ENCODE measurements around the gene CHST15. TPM values are rescaled to one million over a fixed set of nuclear protein-coding genes. Genes with fewer than 3 reads are reported as not detected.

CHST15 gene
- total RNA-seq, 1 donor from 2014 or later: 27.0 TPM

DNA sequence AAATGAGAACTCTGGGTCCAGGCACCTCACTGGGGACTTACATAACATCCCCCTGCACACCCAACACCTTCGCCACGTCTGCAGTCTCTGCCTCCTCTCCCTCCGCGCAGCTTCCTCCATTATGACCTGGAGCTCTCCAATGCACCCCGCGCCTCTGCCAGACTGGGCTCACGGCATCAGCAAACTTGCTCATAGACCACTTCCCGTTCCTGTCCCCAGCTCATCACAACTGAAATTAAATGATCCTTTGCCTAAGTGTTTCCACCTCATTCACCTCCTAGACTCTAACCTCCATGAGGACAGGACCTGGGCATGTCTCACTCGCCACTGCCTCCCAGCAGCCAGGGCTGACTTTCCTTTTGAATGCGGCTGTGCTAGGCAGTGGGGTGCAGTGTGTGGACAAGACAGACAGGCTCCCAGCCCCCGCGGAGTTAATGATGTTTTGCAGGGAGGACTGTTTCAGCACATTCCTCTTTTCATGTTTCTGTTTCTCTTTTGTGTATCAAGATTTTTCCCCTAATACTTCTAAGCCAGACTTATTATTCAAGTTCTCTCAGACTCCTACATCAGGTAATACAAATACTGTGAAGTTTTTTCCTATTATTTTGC, 18.8 kb downstream of the CHST15 start:
- H3K36me3 ChIP-seq: no peaks in the 10 kb centered on the region
- H3K4me1 ChIP-seq: peaks cover 26% of the 10 kb centered on the region
- intact Hi-C loops (cut with DNase I): no loop called here
- no peaks in the 10 kb centered on the region for H3K27me3 ChIP-seq
- no peaks in the 10 kb centered on the region for H3K9me3 ChIP-seq
- TF ChIP-seq POLR2A (IDR thresholded peaks at IDR 0.05) (no peak), POLR2AphosphoS5 (IDR thresholded peaks at IDR 0.05; ENCODE audit: insufficient read depth in 1 of 2, low read depth in 1 of 2) (no peak)
- TF ChIP-seq, protein P1, sequence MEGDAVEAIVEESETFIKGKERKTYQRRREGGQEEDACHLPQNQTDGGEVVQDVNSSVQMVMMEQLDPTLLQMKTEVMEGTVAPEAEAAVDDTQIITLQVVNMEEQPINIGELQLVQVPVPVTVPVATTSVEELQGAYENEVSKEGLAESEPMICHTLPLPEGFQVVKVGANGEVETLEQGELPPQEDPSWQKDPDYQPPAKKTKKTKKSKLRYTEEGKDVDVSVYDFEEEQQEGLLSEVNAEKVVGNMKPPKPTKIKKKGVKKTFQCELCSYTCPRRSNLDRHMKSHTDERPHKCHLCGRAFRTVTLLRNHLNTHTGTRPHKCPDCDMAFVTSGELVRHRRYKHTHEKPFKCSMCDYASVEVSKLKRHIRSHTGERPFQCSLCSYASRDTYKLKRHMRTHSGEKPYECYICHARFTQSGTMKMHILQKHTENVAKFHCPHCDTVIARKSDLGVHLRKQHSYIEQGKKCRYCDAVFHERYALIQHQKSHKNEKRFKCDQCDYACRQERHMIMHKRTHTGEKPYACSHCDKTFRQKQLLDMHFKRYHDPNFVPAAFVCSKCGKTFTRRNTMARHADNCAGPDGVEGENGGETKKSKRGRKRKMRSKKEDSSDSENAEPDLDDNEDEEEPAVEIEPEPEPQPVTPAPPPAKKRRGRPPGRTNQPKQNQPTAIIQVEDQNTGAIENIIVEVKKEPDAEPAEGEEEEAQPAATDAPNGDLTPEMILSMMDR (IDR thresholded peaks at IDR 0.05): no peak
- no peak for DNase-seq (ENCODE audit: extremely low spot score in 2 of 2)
- no peak overlapping the region for H3K27ac ChIP-seq
- H3K4me3 ChIP-seq: no peak overlapping the region

DNA sequence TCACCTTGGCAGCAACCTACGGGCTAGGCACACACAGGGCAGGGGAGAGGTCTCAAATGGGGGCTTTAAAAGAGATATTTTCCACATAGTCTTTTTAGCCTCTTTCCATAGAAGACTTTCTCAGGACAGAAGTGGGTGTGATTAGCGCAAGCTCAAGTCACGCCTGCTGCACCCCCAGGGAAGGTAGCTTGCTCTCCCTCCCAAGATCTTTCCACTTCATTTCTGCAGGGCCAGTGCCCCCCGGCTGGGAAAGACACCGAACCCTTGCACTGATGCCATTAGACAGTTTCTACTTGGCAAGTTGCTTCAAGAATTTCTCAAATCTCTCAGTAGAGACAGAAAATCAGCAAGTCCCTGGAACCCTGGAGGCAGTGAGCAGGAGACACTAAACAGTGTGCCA, 19.4 kb downstream of the CHST15 start:
- H3K4me3 ChIP-seq: no peak overlapping the region
- H3K9me3 ChIP-seq: no peaks in the 10 kb centered on the region
- intact Hi-C loops (cut with DNase I): no loop called here
- H3K27ac ChIP-seq: no peak overlapping the region
- H3K4me1 ChIP-seq: peaks cover 28% of the 10 kb centered on the region
- no peak for DNase-seq (ENCODE audit: extremely low spot score in 2 of 2)
- no peaks in the 10 kb centered on the region for H3K27me3 ChIP-seq
- TF ChIP-seq POLR2A (IDR thresholded peaks at IDR 0.05): no peak
- no peak for TF ChIP-seq POLR2AphosphoS5 (IDR thresholded peaks at IDR 0.05; ENCODE audit: insufficient read depth in 1 of 2, low read depth in 1 of 2)
- TF ChIP-seq, protein P1 (IDR thresholded peaks at IDR 0.05): no peak
- H3K36me3 ChIP-seq: no peaks in the 10 kb centered on the region

DNA sequence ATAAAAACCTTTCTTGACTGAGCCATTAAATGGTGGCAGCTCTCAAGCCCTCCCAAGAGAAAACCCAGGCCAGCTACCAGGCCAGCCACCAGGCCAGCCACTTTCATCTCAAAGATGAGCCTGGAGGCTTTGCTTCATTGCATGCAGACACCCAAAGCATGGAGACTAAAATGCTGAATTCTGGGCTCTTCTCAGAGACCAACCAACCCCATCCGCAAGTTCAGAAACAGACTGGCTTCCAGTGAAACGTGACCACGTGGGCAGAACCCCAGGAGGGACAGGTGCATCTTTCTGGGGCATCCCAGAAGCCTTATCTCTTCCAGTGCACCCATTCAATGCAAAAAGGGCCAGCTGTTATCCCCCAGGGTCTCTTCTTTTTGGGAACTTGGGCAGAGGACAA, 20.9 kb downstream of the CHST15 start:
- no peaks in the 10 kb centered on the region for H3K27me3 ChIP-seq
- H3K9me3 ChIP-seq: no peaks in the 10 kb centered on the region
- TF ChIP-seq POLR2AphosphoS5 (IDR thresholded peaks at IDR 0.05; ENCODE audit: insufficient read depth in 1 of 2, low read depth in 1 of 2): no peak
- no peak for TF ChIP-seq POLR2A (IDR thresholded peaks at IDR 0.05)
- TF ChIP-seq, protein P1 (IDR thresholded peaks at IDR 0.05): no peak
- peaks cover 32% of the 10 kb centered on the region for H3K4me1 ChIP-seq
- no peak overlapping the region for H3K4me3 ChIP-seq
- no peak overlapping the region for H3K27ac ChIP-seq
- DNase-seq (ENCODE audit: extremely low spot score in 2 of 2): no peak
- intact Hi-C loops (cut with DNase I): no loop called here
- H3K36me3 ChIP-seq: no peaks in the 10 kb centered on the region

DNA sequence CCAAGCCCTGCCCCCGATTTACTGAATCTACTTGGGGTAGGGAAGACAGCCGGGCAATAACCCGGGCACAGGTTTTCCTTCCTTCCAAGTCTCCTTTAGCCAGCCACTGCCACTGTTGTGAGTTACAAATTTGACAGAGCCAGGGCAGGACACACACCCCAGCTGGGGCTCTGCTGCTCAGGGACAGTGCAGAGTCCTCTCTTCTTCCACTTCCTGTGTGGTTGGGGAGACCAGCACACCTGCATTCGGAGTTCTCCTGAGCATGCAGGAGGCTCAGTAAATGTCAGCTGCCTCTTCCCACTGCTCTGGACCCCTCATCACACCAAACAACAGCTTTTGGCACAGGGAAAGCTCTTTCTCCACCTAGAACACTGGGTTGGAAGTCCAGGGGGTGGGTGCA, 21.3 kb downstream of the CHST15 start:
- no peak overlapping the region for H3K4me3 ChIP-seq
- no peak overlapping the region for H3K27ac ChIP-seq
- TF ChIP-seq POLR2AphosphoS5 (IDR thresholded peaks at IDR 0.05; ENCODE audit: insufficient read depth in 1 of 2, low read depth in 1 of 2): no peak
- TF ChIP-seq POLR2A (IDR thresholded peaks at IDR 0.05): no peak
- TF ChIP-seq, protein P1 (IDR thresholded peaks at IDR 0.05): no peak
- DNase-seq (ENCODE audit: extremely low spot score in 2 of 2): no peak
- H3K9me3 ChIP-seq: no peaks in the 10 kb centered on the region
- H3K4me1 ChIP-seq: peaks cover 32% of the 10 kb centered on the region
- intact Hi-C loops (cut with DNase I): no loop called here
- H3K27me3 ChIP-seq: no peaks in the 10 kb centered on the region
- no peaks in the 10 kb centered on the region for H3K36me3 ChIP-seq

DNA sequence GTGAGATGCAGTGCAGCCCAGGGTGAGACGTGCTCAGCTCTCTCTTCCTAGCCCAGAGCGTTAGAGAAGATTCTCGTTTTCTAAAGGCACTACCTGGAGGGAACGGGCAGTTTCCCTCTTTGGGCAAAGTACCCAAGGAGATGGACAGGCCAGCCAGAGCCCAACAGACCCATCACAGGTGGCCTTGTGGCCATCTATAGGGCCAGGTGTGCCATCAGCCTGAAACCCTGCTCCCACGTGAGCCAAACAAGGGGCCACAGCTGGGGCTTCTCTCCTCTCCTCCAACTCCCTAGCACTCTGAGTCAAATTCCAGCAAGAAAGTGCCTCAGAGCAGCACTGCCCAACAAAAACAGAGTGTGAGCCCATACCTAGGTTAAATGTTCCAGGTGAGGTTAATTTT, 22.3 kb downstream of the CHST15 start:
- Histone ChIP-seq H3K4me3 (no peak overlapping the region), H3K27ac (no peak overlapping the region), H3K36me3 (no peaks in the 10 kb centered on the region), H3K9me3 (no peaks in the 10 kb centered on the region), H3K27me3 (no peaks in the 10 kb centered on the region), H3K4me1 (peaks cover 26% of the 10 kb centered on the region)
- intact Hi-C loops (cut with DNase I): no loop called here
- DNase-seq (ENCODE audit: extremely low spot score in 2 of 2): no peak
- no peak for TF ChIP-seq POLR2AphosphoS5 (IDR thresholded peaks at IDR 0.05; ENCODE audit: insufficient read depth in 1 of 2, low read depth in 1 of 2)

Data from vagina (tissue), 2 donors.